GM18873 (cell line): ENCODE results near the gene WNT10A.

ENCODE experiments used
- ATAC-seq: cut with Tn5 transposase; IDR thresholded peaks from one replicate; pipeline ENCODE4 v1.9.1; 2021; ENCODE audit warnings: mild to moderate bottlenecking, moderate library complexity, moderate number of reproducible peaks; ENCODE audit not compliant: unreplicated experiment, low FRiP score

WNT10A gene

DNA sequence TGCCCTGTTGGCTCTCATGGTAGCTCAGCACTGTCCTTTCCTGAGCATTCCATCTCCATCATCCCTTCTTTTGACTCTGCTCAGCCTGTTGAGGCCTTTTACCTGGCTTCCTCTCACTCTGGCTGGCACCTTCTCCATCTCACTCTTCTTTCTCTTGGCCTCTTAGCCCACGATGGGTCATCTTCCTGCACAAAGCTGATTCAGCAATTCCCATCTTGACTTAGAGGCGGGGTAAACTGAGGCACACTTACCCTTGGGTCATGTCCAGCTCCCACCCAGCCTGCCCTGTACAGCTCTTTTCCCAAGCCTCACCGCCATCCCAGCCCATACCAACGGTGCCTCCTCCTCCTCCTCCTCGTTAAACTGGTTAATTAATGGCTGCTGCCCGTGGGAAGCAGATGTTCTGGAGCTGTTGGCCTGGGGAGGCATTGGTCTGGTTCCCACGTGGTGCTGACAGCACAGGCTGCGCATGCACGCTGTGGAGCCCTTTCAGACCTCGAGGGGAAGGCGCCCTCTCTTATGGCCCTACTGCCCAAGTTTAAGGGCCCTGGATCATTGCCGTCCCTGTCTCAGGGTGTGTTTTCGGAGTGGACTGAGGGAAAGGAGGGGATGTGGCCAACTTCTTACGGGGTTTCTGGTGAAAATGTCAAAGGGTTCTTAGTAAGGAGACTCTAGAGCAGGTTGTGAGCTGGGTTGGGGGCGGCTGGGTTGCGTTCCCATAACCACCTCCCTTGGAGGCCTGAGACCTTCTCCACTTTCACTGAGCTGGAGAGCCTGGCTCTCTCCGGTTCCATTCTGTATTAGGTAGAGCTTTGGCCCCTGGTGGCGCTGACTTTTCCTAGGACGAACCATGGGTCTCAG is 10.9 kb downstream of the WNT10A start:
- no peak for ATAC-seq

DNA sequence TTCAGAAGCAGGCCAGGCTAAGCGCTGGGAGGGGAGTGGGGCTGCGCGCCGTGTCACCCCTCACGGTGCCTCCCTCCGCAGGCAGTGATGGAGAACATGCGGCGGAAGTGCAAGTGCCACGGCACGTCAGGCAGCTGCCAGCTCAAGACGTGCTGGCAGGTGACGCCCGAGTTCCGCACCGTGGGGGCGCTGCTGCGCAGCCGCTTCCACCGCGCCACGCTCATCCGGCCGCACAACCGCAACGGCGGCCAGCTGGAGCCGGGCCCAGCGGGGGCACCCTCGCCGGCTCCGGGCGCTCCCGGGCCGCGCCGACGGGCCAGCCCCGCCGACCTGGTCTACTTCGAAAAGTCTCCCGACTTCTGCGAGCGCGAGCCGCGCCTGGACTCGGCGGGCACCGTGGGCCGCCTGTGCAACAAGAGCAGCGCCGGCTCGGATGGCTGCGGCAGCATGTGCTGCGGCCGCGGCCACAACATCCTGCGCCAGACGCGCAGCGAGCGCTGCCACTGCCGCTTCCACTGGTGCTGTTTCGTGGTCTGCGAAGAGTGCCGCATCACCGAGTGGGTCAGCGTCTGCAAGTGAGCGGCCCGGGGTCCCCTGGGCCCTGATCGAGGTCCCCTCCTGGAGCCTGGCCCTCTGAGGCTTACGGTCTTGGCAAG is 12.2 kb downstream of the WNT10A start:
- peak; percentile 50 for ATAC-seq

DNA sequence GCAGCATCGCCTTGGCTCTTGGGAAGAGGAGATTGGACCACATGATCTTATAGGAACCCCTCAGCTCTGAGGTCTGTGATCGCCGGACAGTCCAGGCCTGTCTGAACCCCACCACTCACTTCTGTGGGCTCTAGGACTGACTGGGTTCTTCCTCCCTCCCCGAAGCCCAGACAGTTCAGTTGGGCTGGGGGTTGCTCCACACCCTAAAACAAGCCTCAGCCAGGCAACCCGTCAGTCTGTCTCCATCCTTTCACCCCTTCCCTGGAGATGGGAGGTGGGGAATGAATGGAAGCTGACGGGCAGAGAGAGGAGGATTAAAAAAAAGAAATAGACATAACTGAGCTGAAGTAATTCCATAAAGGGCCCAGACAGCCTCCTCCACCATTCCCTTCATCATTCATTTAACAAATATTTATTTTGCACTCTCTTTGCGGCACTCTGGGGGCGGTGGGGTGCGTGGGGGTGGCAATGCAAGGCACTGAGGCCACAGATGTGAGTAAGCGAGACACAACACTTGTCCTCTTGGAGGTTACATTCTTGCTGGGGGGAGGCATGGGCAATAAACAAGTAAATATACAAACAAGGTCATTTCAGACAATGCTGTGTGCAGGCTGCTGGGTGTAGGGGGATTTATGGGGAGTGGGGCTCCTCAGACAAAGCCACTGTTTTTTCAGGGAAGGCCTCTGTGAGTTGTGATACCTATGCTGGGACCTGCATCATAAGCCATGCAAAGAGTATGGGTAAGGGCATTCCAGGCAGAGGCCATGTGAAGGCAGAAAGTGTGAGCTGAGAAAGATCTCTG is 12.9 kb downstream of the WNT10A start:
- ATAC-seq: no peak

DNA sequence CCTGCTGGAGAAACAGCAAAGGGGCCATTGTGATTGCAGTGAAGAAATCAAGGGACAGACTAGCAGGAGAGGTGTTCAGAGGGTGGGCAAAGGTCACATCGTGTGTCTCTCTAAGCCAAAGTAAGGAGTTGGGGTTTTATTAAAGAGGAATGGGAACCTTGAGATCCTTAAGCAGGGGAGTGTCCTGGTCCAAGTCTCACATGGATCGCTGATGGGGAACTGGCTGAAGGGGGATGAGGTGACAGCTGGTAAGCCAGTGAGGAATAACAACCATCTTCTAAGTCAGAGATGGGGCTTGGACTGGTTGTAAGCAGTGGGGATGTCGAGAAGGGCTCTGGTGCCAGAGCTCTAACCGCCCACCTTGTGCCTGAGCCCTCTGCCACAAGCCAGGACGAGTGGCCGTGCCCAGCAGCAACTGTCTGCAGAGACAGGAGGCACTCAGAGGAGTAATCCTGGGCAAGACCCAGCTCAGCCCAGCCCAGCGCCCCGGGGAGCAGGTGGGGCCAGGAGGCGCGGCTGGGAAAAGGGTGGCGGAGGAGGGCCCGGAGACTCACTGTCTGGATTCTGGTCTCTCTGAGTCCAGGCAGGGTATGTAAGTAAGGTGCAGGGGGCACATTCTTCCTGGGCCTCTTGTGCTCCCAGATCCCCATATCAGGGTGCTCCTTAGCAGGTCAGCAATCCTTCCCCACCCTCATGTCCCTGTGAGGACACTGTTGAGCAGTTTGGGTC is 13.7 kb downstream of the WNT10A start:
- no peak for ATAC-seq

DNA sequence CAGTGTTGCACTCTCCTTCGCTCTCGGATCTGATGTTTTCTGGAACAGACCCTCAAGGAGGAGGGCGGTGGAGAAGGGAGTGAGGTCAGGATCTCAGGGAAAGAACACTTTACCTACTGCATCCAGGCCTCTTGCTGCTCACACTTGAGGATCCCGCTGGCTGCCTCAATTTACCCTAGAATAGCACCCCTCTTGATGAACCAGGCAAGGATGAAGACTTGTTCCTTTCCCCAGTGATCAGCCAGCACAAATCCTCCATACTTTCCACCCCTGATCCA is 14.2 kb downstream of the WNT10A start:
- ATAC-seq: no peak

DNA sequence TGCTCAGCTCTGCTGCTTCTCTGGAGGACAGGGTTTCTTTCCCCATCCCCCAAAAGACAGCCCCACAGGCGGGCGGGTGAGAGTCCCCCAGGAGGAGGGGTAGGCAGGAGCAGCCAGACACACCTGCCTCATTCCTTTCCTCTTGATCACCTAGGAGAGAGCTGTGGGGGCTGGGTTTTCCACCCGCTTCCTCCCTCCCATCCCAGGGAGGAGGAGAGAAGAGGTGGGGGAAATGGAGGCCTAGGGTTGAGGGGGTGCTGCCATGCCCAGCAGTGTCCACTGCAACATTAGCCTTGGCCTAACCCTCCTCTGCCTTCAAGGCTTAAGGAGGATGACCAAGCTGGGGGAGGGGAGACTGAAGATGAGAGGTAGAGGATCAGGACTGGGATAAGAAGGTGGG is 14.7 kb downstream of the WNT10A start:
- no peak for ATAC-seq

DNA sequence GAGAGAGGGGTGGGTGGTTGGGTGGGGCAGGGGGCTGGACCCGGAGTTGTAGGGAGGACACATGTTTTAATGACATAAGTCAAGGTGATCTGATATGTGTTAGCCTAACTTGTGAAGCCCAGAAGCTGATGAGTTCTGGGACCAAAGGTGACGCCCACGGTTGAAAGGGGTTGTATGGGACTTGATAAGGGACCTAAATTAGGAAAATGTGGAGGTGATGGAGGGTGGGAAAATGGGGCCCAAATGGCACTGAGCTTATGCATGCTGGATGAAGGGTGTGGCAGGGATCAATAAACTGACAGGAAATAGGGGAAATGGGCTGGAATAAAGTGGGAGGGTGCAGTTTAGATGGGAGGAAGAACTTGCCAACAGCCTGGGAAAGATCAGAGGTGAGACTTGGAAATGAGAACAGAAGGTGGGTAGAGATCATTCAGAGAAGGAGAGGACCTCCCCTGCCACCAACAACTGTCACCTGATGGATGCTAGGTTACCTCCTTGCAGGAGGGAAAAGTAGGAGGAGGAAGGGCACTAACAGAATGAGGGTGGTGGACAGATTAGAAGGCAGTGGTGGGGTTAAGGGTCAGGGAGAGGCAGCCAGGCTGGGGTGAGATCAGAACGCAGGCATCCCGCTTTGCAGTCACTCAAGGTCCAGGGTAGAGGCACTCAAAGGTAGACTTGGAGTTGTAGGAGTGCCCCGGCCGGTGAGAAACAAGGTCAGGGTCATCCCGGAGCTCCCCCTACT is 15.3 kb downstream of the WNT10A start:
- ATAC-seq: peak; percentile 3

DNA sequence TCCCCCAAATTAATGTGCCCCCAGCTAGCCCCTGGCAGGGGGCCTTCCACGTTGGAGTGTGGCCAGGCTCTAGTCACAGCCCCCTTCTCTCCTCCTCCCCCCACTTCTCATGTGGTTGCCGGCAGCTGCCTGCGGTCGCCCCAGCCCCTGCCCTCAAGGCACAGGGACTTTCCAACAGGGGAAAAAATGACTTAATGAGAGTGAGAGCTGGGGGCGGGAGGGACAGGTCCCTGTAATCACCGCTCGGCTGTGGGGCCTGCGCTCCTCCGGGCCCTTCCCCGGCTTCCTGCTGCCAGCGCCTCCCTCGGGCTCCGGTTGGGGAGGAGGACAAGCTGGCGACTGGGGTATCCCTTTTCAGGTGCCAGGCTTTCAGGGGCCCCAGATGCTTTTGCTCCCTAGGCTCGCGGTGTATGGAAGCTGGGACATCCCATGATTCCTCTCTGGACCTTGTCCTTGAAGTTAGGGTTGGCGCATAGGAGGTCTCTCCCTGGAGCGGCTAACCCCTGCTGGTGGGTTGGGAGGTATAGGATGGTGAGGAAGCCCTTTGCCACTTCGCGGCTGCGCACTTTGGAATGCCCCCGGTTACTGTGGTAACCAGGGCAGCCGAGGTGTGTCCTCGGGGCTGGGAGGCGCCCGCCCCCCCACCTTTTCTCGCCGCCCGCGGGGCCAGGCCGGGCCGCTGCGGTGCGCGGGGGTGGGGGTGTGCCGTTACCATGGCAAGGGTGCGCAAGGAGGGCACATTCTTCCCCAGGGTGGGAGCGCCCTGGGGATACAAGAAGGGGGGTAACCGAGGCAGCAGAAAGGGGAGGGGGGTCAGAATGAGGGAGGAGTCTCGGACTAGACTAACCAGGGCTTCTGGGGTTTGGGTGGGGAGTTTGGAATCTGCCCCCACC is 16.1 kb downstream of the WNT10A start:
- ATAC-seq: peak; percentile 46

DNA sequence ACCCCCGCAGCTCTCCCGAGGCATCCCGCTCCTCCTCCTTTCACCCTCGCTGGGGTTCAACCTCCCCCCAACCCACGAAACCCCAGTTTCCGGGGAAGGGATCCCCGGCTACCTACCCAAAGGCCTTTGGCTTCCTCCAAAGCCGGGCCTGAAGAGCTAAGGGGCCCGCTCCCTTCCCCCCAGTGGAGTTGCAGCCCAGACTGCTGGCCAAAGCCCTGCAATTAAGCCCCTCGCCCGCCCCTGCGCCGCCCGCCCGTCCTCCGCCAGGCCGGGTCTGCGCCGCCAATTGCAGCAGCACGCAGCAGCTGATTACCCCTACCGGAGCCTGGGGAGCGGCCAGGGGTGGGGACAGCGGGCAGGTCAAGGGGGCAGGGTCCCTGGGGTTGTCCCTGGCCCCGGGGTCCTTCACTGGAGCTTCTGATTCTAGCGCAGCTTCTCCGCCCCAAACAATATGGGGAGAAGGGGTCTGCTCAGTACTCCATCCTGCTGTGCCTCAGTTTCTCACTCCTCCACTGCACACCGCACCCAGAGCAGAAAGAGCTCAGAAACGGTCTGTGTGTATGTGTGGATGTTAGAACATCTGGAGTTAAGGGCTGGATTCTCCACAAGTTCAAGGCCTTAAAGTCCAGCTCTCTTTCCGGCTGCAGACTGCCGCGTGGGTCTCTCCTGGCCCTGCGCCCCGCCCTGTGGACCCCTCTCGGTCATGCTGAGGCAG is 16.9 kb downstream of the WNT10A start:
- no peak for ATAC-seq

DNA sequence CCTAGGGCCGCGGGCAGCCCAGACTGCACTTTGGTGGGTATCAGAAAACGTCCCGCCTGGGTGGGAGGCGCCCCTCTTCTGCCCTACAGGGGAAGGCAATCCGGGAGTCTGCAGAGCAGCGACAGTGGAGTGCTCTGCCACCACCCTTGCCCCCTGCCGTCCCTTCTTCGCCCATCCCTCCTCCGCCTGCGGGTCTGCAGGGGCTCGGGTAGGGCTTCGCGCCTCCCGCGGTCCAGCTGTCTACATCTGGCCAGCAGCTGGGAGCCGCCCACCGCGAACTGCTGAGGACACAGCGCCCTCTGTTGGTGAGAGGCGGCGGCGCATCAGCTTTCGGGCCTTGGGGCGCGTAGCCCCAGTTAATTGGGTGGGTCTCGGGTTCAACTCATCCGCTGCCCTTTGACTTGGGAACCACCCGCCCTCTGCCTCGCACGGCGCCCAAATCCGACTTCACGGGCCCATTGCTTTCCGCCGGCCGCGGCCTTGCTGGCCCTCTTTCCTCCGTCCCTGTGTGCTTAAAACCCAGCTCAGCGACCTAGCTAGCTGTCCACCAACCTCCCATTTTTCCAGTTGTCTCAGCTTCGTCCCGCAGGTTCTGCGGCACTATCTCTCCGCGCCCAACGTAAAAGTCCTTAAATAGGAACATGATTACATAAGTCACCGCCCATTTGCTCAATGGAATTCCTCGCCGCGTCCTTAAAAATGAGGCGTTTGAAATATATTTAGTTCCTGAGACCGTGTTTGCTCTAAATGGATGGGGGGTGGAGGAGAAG is 17.6 kb downstream of the WNT10A start:
- ATAC-seq: peak; percentile 37

DNA sequence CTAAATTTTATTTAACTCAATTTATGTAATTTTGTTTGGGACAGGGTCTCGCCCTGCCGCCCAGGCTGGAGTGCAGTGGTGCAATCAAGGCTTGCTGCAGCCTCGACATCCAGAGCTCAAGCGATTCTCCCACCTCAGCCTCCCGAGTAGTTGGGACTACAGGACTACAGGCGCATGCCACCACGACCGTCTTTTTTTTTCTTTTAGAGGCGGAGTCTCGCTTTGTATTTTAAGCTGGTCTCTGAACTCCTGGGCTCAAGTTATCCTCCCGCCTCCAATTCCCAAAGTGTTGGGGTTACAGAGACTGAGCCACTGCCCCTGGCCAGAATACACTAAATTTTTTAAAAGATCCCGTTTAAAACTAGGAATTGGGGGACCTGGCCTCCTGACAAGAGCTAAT is 18.5 kb downstream of the WNT10A start:
- no peak for ATAC-seq

DNA sequence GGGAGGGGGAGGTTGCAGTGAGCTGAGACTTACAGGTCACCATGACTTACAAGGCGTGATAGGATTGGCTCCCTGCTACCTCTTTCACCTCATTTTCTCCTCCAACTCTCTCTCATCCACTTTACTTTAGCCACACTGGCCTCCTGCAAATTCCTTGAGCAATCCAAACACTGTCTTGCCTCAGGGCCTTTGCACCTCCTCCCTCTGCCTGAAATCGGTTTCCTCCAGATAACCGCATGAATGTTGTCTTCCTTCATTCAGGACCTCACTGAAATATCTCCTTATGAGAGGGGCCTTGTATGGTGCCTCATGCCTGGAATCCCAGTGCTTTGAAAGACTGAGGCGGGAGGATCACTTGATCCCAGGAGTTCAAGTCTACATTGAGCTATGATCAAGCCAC is 21.8 kb downstream of the WNT10A start:
- no peak for ATAC-seq

DNA sequence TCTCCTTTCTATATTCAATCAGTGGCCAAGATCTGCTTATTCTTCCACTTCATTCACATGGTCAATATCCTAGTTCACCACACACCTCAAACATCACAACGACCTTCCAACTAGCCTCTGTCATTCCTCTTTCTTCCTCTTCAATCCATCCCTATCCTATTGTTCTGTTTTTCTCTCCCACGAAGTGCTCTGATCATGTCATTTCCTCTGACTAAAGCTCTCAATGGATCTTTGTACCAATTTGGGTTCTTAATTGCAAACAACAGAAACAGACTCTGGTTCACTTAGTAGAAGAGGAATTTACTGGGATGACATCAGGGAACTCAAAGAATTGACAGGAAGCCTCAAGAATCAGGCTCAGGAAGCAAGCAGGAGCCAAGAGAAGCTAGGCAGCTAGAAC is 23.5 kb downstream of the WNT10A start:
- ATAC-seq: no peak

DNA sequence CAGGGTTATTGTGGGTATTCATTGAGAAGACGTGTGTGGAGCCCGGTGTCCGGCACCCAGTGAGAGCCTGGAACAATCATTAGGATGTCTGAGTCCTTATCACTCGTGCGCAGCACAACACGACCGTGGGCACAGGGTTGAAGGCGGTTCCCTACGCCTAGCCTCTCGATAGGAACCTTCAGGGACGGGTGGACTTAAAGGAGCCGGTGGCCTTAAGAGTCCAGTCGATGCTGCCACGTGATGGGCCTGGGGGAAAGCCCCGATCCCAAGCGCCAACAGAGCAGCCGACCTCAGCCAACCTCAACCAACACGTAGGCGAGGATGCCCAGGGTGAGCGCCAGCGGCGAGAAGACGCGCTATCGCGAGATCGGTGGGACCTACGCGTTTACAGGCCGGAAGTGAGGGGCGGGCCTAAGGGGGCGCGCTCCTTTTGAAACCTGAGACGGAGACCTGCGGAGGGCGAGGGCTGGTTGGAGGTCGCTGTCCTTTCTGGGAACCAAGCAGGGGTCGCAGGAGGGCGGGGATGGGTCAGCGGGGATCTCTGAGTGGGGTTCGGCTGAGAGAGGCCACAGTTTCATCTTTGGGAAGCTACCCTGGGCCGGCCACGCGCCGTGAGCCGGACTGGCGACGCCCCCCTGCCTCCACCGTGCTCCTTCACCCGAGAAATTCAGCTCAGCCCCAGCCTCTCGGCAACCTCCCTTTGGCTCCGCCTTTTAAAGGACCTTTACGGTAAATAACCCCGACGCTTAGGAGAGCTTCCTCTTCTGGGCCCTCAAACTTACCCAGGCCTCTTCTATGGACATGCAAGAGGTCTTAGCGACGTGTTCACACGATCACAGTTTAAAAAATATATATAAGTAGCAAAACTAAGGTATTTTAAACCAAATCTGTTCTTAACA is 28.3 kb downstream of the WNT10A start:
- ATAC-seq: peak; percentile 71

DNA sequence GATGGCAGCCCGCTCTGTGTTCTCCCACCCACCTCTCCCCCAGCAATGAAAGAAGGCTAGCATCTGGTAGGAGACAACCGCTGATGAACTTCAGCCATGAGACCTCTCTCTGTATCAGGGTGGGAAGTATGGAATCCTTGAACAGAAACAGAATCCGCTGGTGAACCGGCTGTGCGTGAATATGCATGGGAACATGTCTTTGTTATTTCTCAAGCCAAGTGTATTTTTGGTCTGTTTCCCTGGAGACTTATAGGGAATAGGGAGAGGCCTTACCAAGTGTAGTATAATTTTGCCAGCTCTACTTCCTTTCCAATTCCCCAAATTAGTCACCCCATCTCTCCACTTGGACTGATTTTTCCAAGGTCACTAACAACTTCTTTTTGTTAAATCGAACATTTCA is 30.1 kb downstream of the WNT10A start:
- no peak for ATAC-seq

DNA sequence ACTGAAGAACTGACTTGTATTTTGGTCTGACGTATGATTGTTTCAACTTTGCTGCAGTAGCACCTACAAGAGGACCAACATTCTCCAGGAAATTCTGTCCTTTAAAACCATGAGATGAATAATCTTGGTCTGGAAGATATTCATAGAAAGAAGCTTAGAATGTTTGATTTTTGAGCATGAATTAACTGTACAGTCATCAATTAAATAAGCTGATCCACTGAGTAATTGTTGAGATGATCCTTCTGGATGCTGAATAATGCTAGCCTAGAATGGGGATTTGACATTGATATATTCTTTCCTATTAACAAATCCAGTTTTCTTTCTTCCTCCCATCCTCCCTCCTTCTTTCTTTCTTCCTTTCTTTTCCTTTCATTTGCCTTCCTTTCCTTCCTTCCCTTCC is 39.9 kb downstream of the WNT10A start:
- no peak for ATAC-seq

DNA sequence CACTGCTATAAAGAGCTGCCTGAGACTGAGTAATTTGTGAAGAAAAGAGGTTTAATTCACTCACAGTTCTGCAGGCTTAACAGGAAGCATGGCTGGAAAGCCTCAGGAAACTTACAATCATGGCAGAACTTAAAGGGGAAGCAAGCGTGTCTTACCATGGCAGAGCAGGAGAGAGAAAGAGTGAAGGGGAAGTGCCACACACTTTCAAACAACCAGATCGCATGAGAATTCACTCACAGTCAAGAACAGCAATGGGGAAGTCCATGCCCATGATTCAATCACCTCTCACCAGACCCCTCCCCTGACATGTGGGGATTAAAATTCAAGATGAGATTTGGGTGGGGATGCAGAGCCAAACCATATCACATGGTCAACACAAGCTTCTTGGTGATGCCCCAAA is 44.1 kb downstream of the WNT10A start:
- ATAC-seq: no peak
